ES-I3 (cell line): ENCODE results near the gene NTF3.

Experiments
- H3K36me3 ChIP-seq: 2 replicates; pipeline ENCODE4 v1.6.1; 2013; ENCODE audit warnings: mild to moderate bottlenecking, low read length, control low read depth, moderate library complexity; ENCODE audit not compliant: insufficient read depth
- H3K4me1 ChIP-seq: 2 replicates; pipeline ENCODE4 v1.6.1; 2013; ENCODE audit warnings: mild to moderate bottlenecking, control low read depth, low read length; ENCODE audit not compliant: insufficient read depth
- H3K9ac ChIP-seq: 2 replicates; pipeline ENCODE4 v1.6.1; 2013; ENCODE audit warnings: low read depth, mild to moderate bottlenecking, low read length, moderate library complexity
- H3K9me3 ChIP-seq: 2 replicates; pipeline ENCODE4 v1.6.1; 2013; ENCODE audit warnings: mild to moderate bottlenecking, low read length, moderate library complexity; ENCODE audit not compliant: control insufficient read depth, insufficient read depth

The NTF3 gene

DNA sequence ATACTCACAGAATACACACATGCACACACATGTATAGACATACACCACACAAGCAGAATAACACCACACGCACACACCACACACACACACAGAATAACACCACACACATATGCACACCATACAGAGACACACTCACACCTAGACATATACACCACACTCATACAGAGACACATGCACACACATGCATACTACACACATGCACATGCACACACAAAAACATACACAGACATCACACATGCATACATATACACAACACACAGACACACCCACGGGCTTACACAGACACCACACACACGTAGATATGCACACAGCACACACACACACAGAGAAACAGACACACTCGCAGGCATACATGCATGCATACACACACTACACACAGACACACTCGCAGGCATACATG, 49.7 kb downstream of the NTF3 start:
- peaks cover 5% of the 10 kb centered on the region for H3K4me1 ChIP-seq
- H3K9me3 ChIP-seq = no peaks in the 10 kb centered on the region; the same call in 1 of the 2 replicates
- H3K9ac ChIP-seq = no peak overlapping the region
- H3K36me3 ChIP-seq = no peaks in the 10 kb centered on the region

- Histone ChIP-seq H3K9ac (no peak overlapping the region), H3K4me1 (peaks cover 5% of the 10 kb centered on the region), H3K9me3 (no peaks in the 10 kb centered on the region; the same call in 1 of the 2 replicates), H3K36me3 (no peaks in the 10 kb centered on the region)
These were observed 52.5 kb downstream of the NTF3 start for GRCh38 chr12:5484426-5484825.

- H3K9me3 ChIP-seq = no peaks in the 10 kb centered on the region; the same call in 1 of the 2 replicates
- peaks cover 5% of the 10 kb centered on the region for H3K4me1 ChIP-seq
- no peak overlapping the region for H3K9ac ChIP-seq
- H3K36me3 ChIP-seq = no peaks in the 10 kb centered on the region
These were observed 53.5 kb downstream of the NTF3 start for GRCh38 chr12:5485454-5485853.

- H3K36me3 ChIP-seq = no peaks in the 10 kb centered on the region
- no peaks in the 10 kb centered on the region for H3K4me1 ChIP-seq
- no peak overlapping the region for H3K9ac ChIP-seq
- no peaks in the 10 kb centered on the region; the same call in 1 of the 2 replicates for H3K9me3 ChIP-seq
These were observed 55.2 kb downstream of the NTF3 start for GRCh38 chr12:5487076-5487475.

- Histone ChIP-seq H3K9ac (no peak overlapping the region), H3K4me1 (no peaks in the 10 kb centered on the region; the same call in 1 of the 2 replicates), H3K36me3 (no peaks in the 10 kb centered on the region), H3K9me3 (no peaks in the 10 kb centered on the region; the same call in 1 of the 2 replicates)
These were observed 56.2 kb downstream of the NTF3 start for GRCh38 chr12:5487948-5488625.

DNA sequence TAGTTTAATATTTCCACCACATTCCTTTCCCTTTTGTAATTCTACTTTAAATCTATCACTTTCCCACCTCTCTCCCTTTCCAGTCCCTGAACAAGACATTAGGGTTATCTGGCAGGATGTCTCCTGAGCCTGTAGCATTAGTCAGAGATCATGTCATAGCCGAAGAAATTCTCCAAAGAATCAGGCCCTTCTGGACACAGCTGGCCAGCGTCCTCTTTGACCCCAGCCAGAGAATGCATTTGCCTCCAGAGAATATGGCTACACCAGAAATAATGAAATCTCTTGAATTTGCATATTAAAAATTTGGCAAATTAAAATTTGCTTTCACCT, 56.7 kb downstream of the NTF3 start:
- H3K36me3 ChIP-seq = no peaks in the 10 kb centered on the region
- H3K4me1 ChIP-seq = no peaks in the 10 kb centered on the region; the same call in 1 of the 2 replicates
- no peak overlapping the region for H3K9ac ChIP-seq
- H3K9me3 ChIP-seq = no peaks in the 10 kb centered on the region; the same call in 1 of the 2 replicates

GRCh38 chr12:5489017-5489416, 57.1 kb downstream of the NTF3 start:
- Histone ChIP-seq H3K4me1 (no peaks in the 10 kb centered on the region; the same call in 1 of the 2 replicates), H3K9me3 (no peaks in the 10 kb centered on the region; the same call in 1 of the 2 replicates), H3K36me3 (no peaks in the 10 kb centered on the region), H3K9ac (no peak overlapping the region)

GRCh38 chr12:5489760-5490406, 58.0 kb downstream of the NTF3 start:
- Histone ChIP-seq H3K36me3 (no peaks in the 10 kb centered on the region), H3K9ac (no peak overlapping the region), H3K9me3 (no peaks in the 10 kb centered on the region; the same call in 1 of the 2 replicates), H3K4me1 (no peaks in the 10 kb centered on the region; the same call in 1 of the 2 replicates)

GRCh38 chr12:5492562-5492961, 60.7 kb downstream of the NTF3 start:
- Histone ChIP-seq H3K4me1 (no peaks in the 10 kb centered on the region; the same call in 1 of the 2 replicates), H3K9me3 (no peaks in the 10 kb centered on the region), H3K9ac (no peak overlapping the region), H3K36me3 (no peaks in the 10 kb centered on the region)

- H3K9ac ChIP-seq = no peak overlapping the region
- H3K9me3 ChIP-seq = no peaks in the 10 kb centered on the region
- H3K4me1 ChIP-seq = no peaks in the 10 kb centered on the region; the same call in 1 of the 2 replicates
- H3K36me3 ChIP-seq = no peaks in the 10 kb centered on the region
These were observed 61.1 kb downstream of the NTF3 start for GRCh38 chr12:5493018-5493417.

GRCh38 chr12:5494343-5494742, 62.4 kb downstream of the NTF3 start:
- H3K9ac ChIP-seq = no peak overlapping the region
- no peaks in the 10 kb centered on the region for H3K9me3 ChIP-seq
- no peaks in the 10 kb centered on the region for H3K36me3 ChIP-seq
- H3K4me1 ChIP-seq = no peaks in the 10 kb centered on the region; the same call in 1 of the 2 replicates

- H3K36me3 ChIP-seq = no peaks in the 10 kb centered on the region
- H3K4me1 ChIP-seq = no peaks in the 10 kb centered on the region; the same call in 1 of the 2 replicates
- no peaks in the 10 kb centered on the region for H3K9me3 ChIP-seq
- H3K9ac ChIP-seq = no peak overlapping the region
These were observed 65.6 kb downstream of the NTF3 start for GRCh38 chr12:5497329-5498053.

- H3K4me1 ChIP-seq = no peaks in the 10 kb centered on the region; the same call in 1 of the 2 replicates
- H3K9me3 ChIP-seq = no peaks in the 10 kb centered on the region
- H3K9ac ChIP-seq = no peak overlapping the region
- no peaks in the 10 kb centered on the region for H3K36me3 ChIP-seq
These were observed 66.2 kb downstream of the NTF3 start for GRCh38 chr12:5498076-5498475.

GRCh38 chr12:5498806-5499205, 66.9 kb downstream of the NTF3 start:
- H3K4me1 ChIP-seq = no peaks in the 10 kb centered on the region
- H3K36me3 ChIP-seq = no peaks in the 10 kb centered on the region
- H3K9ac ChIP-seq = no peak overlapping the region
- no peaks in the 10 kb centered on the region for H3K9me3 ChIP-seq
